Adrenal gland (tissue), 5 donors: ENCODE results near the gene ETV6.

Experiments
- CTCF ChIP-seq, 6 experiments: fragments of 450-650 bp in 4 of 6; fragments of 200-600 bp in 2 of 6; sonication (generic) in 1 of 6; IDR thresholded peaks; 1 replicate in 5 of 6; 2 replicates in 1 of 6; pipeline versions ENCODE4 v1.5.1 to v1.8.0; 2016 to 2021; ENCODE audit warnings: antibody characterized with exemption in 6 of 6, mild to moderate bottlenecking in 2 of 6, moderate library complexity in 1 of 6
- POLR2A ChIP-seq, 2 donors: fragments of 450-650 bp; IDR thresholded peaks; one replicate each; pipeline ENCODE4 v1.6.1; 2017; ENCODE audit warnings: antibody characterized with exemption in 2 of 2, mild to moderate bottlenecking in 2 of 2, moderate library complexity in 1 of 2
- donor health status: DM: no; HTN: no; CAD: no.

DNA sequence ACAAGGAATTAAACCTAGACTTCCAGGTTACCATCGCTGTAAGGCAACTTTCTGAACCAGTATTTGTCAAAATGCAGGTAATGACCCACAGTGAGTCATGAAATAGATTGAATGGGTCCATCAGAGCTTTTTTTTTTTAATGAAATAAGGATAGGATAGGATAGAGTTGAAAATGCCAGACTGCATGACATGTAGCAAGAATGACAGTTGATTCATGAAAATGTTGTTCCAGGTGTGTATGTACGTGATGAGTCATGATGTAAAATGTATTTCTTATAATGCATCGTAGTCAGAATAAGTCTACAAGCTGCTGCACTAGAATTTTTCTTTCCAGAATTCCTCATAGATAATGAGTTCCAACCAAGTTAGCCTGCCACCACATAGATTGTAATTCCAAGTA lies 236.9 kb downstream of the ETV6 start:
- TF ChIP-seq POLR2A (IDR thresholded peaks at IDR 0.05) = no peak
- TF ChIP-seq CTCF (IDR thresholded peaks at IDR 0.05) = no peak
